Panc1 (cell line): Measurements from ENCODE around the gene MPV17. TPM values are rescaled to one million over a fixed set of nuclear protein-coding genes. Genes with fewer than 3 reads are reported as not detected.

Experiments used
- ATAC-seq: fragments of 200-7000 bp; cut with Tn5 transposase; 2 replicates; pipeline ENCODE4 v1.9.1; 2020; ENCODE audit warnings: mild to moderate bottlenecking, moderate library complexity
- BruUV-seq: library from RNA; stranded (reverse); fragments of 400-500 nt; replicated peaks from 2 replicates; lab custom pipeline; 2021; lab: Mats Ljungman, UMichigan
- CTCF ChIA-PET: fragments of 300-600 bp; sonication (Branson Sonifier 250); formaldehyde crosslinking; loops from one replicate; lab custom pipeline; 2022; ENCODE audit warnings: antibody characterized with exemption; lab: Charles Lee
- POLR2A ChIA-PET: fragments of 300-600 bp; sonication (Branson Sonifier 250); formaldehyde crosslinking; loops from one replicate; lab custom pipeline; 2022; ENCODE audit warnings: antibody characterized with exemption; lab: Charles Lee
- DNase-seq: peaks from one replicate; pipeline ENCODE4 v3.0.0-alpha.2; 2010; ENCODE audit warnings: low read depth, low spot score
- H3K27ac ChIP-seq: 2 replicates; pipeline ENCODE4 v1.5.1; 2011; ENCODE audit warnings: mild to moderate bottlenecking, low read length, inconsistent platforms
- H3K27me3 ChIP-seq: fragments of 200-500 bp; sonication (Bioruptor generic); 2 replicates; pipeline ENCODE4 v1.6.0; 2014; ENCODE audit warnings: low read length, inconsistent platforms; ENCODE audit not compliant: control insufficient read depth, insufficient read depth
- H3K36me3 ChIP-seq: fragments of 200-500 bp; sonication (Bioruptor generic); 2 replicates; pipeline ENCODE4 v1.5.1; 2014; ENCODE audit warnings: inconsistent platforms, mild to moderate bottlenecking, low read length, moderate library complexity; ENCODE audit not compliant: control insufficient read depth, insufficient read depth
- H3K4me1 ChIP-seq: 2 replicates; pipeline ENCODE4 v1.5.1; 2011; ENCODE audit warnings: inconsistent platforms, mild to moderate bottlenecking, low read length, moderate library complexity; ENCODE audit not compliant: control insufficient read depth, insufficient read depth
- H3K4me3 ChIP-seq, 2 experiments: 2 replicates each; pipeline ENCODE4 v1.5.1; 2011 to 2012; ENCODE audit warnings: low read depth in 2 of 2, low read length in 2 of 2, mild to moderate bottlenecking in 2 of 2, inconsistent platforms in 1 of 2, moderate library complexity in 1 of 2
- H3K9me3 ChIP-seq: fragments of 200-500 bp; sonication (Bioruptor generic); 2 replicates; pipeline ENCODE4 v1.5.1; 2014; ENCODE audit warnings: low read depth, mild to moderate bottlenecking, inconsistent platforms, low read length, moderate library complexity; ENCODE audit not compliant: control insufficient read depth, insufficient read depth
- CTCF ChIP-seq: fragments of 450-650 bp; IDR thresholded peaks from 2 replicates; pipeline ENCODE4 v1.5.1; 2017; ENCODE audit warnings: mild to moderate bottlenecking
- POLR2AphosphoS5 ChIP-seq: IDR thresholded peaks from 2 replicates; pipeline ENCODE4 v1.6.1; 2012; ENCODE audit warnings: mild to moderate bottlenecking, low read depth, low read length, moderate library complexity
- REST ChIP-seq, 2 experiments: IDR thresholded peaks; 2 replicates each; pipeline ENCODE4 v1.6.1; 2011 to 2012; ENCODE audit warnings: low read depth in 2 of 2, control low read depth in 1 of 2, low read length in 1 of 2, mild to moderate bottlenecking in 1 of 2, moderate library complexity in 1 of 2; ENCODE audit not compliant: insufficient read depth in 1 of 2
- SIN3A ChIP-seq: IDR thresholded peaks from 2 replicates; pipeline ENCODE4 v1.6.1; 2012; ENCODE audit warnings: low read depth, mild to moderate bottlenecking, low read length, moderate library complexity, borderline replicate concordance; ENCODE audit not compliant: insufficient read depth
- TCF7L2 ChIP-seq: IDR thresholded peaks from 2 replicates; pipeline ENCODE4 v1.6.1; 2011; ENCODE audit warnings: mild to moderate bottlenecking, low read depth, low read length, inconsistent platforms
- in situ Hi-C: cut with HindIII; loops from 2 replicates; pipeline ENCODE4 v1.10.0; 2016; ENCODE audit warnings: low sequenced_read_pairs, low pct_unique_long_range_greater_than_20kb
- intact Hi-C: fragments of 100-400 bp; cut with micrococcal nuclease; formaldehyde crosslinking; loops from one replicate; pipeline ENCODE4 v1.10.0; 2022; ENCODE audit not compliant: unreplicated experiment
- total RNA-seq: library from RNA; stranded (reverse); gene quantifications from one replicate; pipeline ENCODE4 v1.2.1, GENCODE V29; 2021; ENCODE audit not compliant: unreplicated experiment

MPV17 gene
- total RNA-seq, 1 experiment from 2014 or later, result 89.5 TPM

GRCh38 chr2:27351802-27352598 is 29.1 kb upstream of the MPV17 start:
- ChIA-PET CTCF (interaction anchor here (0.5 to 0.6 kb wide), 2 partner anchors 8 to 49 kb away, joined by 4 to 5 read pairs; no protein-coding TSS in a partner anchor), POLR2A (no interaction called here)
- in situ Hi-C loops, result no loop called here
- TSS peak; percentile 13 for BruUV-seq
- intact Hi-C loops, result no loop called here
- Histone ChIP-seq H3K36me3 (no peaks in the 10 kb centered on the region; the same call in 1 of the 2 replicates), H3K9me3 (no peaks in the 10 kb centered on the region), H3K27me3 (no peaks in the 10 kb centered on the region), H3K4me1 (peaks cover 19% of the 10 kb centered on the region), H3K27ac (no peak overlapping the region), H3K4me3 (no peak overlapping the region)
- ATAC-seq (no peak), DNase-seq (no peak)
- TF ChIP-seq POLR2AphosphoS5 (no peak), REST (IDR thresholded peaks at IDR 0.05; ENCODE audit: insufficient read depth in 1 of 2, low read depth in 2 of 2, low read length in 1 of 2) (no peak), TCF7L2 (no peak), CTCF (no peak), SIN3A (no peak)

- no TSS peak for BruUV-seq
- TF ChIP-seq REST (IDR thresholded peaks at IDR 0.05; ENCODE audit: insufficient read depth in 1 of 2, low read depth in 2 of 2, low read length in 1 of 2) (no peak), CTCF (no peak), TCF7L2 (no peak), POLR2AphosphoS5 (no peak), SIN3A (no peak)
- intact Hi-C loops (no loop called here), in situ Hi-C loops (no loop called here)
- ATAC-seq, result no peak
- DNase-seq, result no peak
- no peaks in the 10 kb centered on the region for H3K36me3 ChIP-seq
- no peak overlapping the region for H3K4me3 ChIP-seq
- H3K27me3 ChIP-seq, result no peaks in the 10 kb centered on the region
- peaks cover 19% of the 10 kb centered on the region for H3K4me1 ChIP-seq
- CTCF ChIA-PET, result no interaction called here
- H3K27ac ChIP-seq, result no peak overlapping the region
- no peaks in the 10 kb centered on the region for H3K9me3 ChIP-seq
- POLR2A ChIA-PET, result no interaction called here
Measured at GRCh38 chr2:27350106-27350693, 27.3 kb upstream of the MPV17 start.
